GDM1 (cell line): ENCODE data around the gene HTR4.
"Not testable (repeated sequence)": the region's sequence is repeated elsewhere in the genome, so short reads cannot be mapped to it uniquely, and the experiment has no call there.

ENCODE experiments used
- DNase-seq: peaks from one replicate; lab custom pipeline; 2025; lab: John Stamatoyannopoulos, UW

The HTR4 gene, protein sequence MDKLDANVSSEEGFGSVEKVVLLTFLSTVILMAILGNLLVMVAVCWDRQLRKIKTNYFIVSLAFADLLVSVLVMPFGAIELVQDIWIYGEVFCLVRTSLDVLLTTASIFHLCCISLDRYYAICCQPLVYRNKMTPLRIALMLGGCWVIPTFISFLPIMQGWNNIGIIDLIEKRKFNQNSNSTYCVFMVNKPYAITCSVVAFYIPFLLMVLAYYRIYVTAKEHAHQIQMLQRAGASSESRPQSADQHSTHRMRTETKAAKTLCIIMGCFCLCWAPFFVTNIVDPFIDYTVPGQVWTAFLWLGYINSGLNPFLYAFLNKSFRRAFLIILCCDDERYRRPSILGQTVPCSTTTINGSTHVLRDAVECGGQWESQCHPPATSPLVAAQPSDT

DNA sequence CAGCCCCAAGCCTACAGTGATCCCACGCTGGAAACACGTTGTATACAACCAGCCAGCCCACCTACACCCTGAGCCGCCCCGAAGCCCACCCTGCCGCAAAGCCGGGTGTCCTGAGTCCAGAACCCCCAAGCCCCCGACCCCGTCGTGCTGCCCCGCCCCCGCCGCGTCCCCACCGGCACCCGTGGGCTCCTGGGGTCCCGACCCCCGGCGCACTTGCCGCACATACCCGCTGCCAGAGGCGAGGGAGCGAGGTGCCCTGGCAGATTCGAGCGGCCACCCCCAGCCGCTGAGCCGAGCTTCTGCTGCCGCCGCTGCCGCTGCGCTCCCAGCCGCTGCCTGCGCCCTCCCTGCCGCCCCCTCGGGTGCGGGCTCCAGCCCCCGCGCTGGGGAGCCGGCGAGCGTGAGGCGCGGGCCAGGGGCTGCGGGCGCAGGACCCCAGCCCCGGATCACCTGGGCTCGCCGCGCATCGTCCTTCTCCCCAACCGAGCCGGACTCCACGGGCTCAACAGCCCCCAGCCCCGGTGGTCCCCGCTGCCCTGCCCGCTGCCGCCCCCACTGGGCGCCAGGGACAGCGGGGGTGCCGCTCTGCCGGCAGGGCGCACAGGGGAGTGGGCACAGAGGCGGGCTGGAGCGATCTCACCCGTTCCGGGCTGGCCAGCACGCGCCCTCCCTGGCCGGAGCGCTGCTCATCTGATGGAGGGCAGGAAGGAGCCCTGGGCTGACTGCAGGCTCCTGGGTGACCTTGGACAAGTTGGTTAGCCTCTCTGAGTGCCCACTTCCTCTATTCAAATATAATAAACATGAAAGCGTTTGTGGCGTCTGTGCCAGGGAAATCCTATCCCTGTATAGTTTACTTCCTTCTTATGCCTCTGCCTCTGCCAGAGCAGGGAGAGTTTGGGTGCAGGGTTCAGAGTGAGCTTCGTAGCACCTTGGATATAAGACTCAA is at the start of gene HTR4:
Gene HTR4 (minus strand): TSS at position 692 of the 946 bp plus-strand sequence. CDS start 17,513 bp downstream, outside the sequence.
- DNase-seq = no peak

DNA sequence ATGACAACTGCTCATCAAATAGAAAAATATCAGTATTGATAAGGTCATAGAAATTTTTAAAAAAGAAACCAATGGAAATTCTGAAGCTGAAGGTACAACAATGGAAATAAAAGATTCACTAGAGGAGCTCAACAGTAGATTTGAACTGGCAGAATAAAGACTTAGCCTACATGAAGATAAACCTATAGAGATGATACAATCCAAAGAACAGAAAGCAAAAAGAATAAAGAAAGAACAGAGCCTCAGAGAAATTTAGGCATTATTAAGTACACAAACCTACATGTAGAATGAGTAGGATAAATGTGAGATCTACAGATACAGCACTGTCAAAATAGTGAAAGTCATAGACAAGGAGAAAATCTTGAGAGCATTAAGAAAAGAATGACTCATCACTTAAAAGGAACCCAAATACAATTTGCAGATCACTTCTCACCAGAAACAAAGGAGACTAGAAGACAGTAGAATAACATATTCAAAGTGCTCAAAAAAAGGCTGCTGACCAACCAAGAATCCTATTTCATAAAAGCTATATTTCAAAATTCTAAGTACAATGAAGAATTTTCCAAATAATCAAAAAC is 47.8 kb upstream of the HTR4 start:
- no peak for DNase-seq

- no peak for DNase-seq
Observed at GRCh38 chr5:148699028-148699427, 44.7 kb upstream of the HTR4 start.

DNA sequence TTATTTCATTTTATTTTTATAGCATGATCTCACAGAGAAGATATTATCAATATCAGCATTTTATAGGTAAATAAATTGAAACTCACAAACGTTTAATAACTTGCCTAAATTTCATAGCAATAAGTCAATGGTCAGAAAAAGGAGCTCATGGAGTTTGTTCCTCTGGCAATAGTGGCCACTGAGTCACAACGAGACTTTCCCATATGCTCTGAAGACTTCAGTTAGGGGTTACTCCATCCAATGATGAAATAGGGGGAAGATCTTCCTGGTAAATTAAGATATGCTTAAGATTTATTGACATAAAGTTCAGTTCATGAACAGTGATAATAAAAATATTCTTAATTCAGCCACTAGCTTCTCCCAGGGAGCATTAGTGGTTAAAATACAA is 43.5 kb upstream of the HTR4 start:
- DNase-seq = no peak

DNA sequence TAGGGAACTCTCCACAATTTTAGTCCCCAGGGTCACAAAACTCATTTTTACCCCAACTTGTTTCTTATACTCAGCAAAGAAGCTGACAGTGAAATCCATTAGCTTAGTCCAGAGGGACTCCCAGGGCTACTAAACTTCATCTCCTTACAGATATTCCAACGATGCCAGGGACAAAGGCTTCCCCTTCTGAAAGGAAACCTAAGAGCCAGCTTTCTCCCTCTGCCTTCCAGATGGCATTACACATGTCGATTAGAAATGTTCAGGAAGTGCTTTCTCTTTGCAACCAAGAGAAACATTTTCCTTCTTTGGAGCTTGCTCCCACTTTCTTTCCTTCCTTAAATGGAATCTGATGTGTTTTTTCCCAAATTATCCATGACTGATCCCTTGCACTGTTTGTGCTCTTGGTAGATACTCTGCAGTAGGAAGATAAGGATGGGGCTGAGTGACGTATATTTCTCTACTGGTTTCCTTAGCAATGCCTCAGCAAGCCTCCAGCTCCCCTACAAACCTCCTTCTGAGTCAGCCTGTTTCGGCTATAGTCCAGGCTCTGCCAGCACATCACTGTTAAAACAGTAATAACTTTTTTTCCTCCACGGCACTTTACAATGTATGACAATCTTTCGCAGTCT is 43.0 kb upstream of the HTR4 start:
- DNase-seq = no peak

GRCh38 chr5:148696187-148697036 is 42.1 kb upstream of the HTR4 start:
- DNase-seq = no peak

DNA sequence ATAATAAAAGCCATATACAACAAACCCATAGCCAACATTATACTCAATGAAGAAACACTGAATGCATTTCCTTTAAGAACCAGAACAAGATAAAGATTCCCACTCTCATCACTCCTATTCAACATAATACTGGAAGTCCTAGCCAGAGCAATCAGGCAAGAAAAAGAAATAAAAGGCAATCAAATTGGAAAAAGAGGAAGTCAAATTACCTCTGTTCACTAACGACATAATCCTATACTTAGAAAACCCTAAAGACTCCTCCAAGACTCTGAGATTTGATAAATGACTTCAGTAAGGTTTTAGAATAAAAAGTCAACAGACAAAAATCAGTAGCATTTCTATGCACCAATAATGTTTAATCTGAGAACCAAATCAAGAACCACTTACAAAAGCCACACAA is 36.6 kb upstream of the HTR4 start:
- DNase-seq = no peak

DNA sequence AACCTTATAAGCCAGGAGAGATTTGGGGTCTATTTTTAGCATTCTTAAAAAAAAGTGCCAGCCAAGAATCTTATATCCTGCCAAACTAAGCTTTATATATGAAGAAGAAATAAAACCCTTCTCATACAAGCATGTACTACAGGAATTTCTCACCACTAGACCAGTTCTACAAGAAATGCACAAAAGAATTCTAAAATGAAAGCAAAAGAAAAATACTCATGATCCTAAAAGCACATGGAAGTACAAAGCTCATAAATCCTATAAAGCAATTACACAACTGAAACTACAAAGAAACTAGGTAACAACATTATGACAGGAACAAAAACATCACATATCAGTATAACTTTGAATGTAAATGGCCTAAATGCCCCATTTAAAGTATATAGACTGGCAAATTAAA is 34.5 kb upstream of the HTR4 start:
- no peak for DNase-seq

- no peak for DNase-seq
Observed at GRCh38 chr5:148687871-148688270, 33.5 kb upstream of the HTR4 start.

GRCh38 chr5:148687427-148687826 is 33.1 kb upstream of the HTR4 start:
- DNase-seq = no peak

DNA sequence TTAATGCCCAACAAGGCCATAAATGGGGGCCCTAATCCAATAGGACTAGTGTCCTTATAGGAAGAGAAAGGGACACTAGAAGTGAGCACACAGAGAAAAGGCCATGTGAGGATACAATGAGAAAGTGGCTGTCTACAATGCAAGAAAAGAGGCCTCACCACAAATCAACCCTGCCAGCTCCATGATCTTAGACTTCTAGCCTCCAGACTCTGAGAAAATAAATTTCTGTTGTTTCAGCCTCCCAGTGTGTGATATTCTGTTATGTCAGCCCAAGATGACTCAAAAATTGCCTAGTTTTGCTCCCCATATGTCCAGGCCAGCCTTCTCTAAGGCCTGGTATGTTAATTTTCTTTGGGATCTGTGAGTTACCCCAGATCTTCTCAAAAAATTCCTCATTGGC is 32.3 kb upstream of the HTR4 start:
- no peak for DNase-seq

DNA sequence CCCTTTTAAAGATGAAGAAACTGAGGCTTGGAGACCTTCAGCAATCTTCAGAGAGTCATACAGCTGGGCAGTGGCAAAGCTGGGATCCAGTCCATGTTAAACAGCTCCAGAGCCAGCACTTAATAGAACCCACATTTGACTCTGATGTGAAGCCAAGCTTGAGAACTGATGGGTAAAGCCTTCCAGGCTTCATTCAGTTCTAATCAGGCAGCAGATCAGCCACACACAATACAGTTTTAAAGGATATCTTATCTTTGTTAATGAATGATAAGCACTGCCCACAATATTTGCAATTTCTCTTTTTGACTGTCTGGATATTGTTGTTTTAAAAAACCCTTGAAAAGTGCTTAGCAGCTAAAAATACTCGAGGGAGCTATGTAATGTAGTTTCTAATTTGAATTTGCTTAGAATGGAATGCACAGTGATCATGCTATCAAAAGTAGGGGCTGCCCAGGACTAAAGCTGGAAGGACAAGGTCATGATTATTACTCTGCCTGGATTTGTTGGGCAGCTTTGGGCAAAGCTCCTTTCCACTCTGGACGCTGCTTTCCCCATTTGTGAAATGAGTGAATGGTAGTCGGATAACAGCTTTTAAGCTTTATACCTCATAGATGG is 31.3 kb upstream of the HTR4 start:
- no peak for DNase-seq

- no peak for DNase-seq
Observed at GRCh38 chr5:148684528-148684927, 30.2 kb upstream of the HTR4 start.

GRCh38 chr5:148683651-148684050 is 29.3 kb upstream of the HTR4 start:
- DNase-seq = no peak

DNA sequence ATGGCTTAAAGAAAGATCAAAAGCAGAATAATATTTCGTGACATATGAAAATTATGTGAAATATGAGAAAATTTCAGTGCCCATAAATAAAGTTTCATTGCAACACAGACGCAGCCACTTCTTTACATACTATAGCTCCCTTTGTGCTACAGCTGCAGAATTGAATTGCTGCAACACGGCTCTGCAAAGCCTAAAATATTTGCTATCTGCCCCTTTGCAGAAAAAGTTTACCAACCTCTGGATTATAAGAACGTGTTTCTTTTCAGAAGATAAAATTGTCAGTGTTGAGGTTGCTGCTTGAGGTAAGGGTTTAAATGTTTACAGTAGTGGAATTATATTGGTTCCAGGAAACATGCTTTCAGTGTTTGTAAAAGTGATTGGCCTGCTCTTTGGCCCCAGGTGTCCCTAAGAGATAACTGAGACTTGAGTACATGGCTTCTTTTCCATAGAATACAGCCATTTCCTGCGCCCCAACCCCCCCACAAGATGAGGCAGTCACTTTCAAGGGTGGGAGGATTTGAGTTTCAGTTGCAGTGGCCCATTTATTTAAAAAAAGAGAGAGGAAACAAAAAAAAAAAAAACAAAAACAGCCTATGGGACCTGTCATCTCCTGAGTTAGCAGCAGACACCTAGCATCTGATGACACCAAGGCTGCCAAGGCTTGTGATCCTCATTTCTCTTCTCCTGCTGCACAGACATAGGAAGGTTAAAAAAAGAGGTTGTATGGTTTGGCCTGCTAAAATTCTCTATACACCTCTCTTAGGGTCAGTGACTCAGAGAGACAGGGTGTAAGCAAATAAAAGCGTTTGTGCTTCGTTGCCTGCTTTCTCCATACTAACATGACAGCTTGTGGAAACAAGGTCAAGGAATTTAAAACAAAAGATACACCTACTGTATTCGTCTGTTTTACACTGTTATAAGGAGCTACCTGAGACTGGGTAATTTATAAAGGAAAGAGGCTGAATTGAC is 28.0 kb upstream of the HTR4 start:
- DNase-seq = no peak

DNA sequence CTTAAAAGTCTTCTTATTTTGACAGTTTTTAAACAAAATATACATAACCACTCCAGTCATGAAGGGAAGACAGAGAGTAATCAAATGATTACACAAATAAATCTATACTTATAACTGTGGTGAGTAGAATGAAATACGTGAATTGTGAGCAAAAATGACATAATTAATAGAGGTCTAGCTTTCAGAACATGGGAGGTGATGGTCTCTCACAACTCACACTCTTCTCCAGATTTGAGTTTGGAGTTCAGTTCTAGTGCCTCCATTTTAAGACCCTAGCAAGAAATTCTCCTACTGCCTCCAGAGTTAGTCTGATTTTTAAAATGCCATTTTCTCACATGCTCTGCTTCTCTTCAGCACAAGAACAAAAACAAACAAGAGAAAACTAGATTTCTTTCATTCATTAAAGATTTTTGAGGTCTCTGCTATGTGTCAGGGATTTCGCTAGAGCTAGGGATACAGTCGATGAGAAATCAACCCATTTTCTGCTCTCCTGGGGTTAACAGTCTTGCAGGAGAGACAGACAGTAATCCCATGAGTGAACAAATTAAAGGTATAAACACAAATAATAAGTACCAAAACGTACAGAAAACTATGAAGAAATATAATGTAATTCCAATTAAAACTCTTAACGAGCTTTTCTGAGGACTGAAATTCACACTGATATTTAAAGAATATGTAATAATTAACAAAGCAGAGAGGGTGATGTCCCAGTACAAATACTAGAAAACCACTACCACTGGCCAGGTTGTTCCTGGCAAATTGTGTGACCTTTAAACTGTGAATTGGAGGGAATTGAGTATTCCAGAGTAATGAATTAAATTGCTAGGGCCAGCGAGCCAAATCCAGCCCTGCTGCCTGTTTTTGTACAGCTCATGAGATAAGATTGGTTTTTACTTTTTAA is 27.1 kb upstream of the HTR4 start:
- DNase-seq = no peak

DNA sequence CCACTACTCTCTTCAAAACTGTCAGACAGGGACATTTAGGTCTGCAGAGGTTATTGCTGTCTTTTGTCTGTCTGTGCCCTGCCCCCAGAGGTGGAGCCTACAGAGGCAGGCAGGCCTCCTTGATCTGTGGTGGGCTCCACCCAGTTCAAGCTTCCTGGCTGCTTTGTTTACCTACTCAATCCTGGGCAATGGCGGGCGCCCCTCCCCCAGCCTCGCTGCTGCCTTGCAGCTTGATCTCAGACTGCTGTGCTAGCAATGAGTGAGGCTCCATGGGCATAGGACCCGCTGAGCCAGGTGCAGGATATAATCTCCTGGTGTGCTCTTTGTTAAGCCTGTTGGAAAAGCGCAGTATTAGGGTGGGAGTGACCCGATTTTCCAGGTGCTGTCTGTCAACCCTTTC is 19.4 kb upstream of the HTR4 start:
- not testable (repeated sequence) for DNase-seq

GRCh38 chr5:148666353-148666752 is 12.0 kb upstream of the HTR4 start:
- no peak for DNase-seq

DNA sequence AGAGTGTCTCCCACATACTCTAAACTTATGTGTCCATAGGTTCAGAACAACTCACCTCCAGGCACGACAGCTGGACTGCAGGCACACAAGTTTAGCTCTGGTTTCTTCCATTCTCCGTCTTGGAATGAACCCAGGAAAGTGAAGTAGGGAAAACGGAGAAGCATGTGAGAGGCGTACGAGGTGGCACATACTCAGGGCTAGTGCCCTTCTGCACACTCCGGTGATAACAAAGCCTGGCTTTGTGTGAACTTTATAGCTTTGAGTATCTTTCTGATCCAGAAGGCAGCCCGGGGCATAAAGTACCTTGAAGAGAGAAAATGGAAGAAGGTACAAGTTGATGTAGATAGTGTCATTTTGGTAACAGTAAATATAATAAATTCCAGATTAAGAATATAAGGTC is 11.1 kb upstream of the HTR4 start:
- DNase-seq = no peak
